ENCODE data around the gene MED15.

The MED15 gene

DNA sequence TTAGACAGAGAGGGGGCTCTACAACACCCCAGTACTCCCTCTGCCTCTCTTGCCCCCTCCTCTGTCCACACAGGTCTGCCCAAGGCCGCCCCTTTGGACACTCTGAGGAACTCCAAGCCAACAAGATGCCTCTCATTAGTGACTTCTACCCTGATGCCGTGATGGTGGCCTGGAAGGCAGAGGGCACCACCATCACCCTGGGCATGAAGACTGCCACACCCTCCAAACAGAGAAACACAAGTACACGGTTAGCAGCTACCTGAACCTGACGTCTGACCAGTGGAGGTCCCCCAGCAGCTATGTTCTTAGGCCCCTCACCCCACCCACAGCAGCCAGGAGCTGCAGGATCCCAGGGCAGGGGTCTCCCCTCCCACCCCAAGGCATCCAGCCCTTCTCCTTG is 125.1 kb downstream of the MED15 start:
- no peak for DNase-seq

DNA sequence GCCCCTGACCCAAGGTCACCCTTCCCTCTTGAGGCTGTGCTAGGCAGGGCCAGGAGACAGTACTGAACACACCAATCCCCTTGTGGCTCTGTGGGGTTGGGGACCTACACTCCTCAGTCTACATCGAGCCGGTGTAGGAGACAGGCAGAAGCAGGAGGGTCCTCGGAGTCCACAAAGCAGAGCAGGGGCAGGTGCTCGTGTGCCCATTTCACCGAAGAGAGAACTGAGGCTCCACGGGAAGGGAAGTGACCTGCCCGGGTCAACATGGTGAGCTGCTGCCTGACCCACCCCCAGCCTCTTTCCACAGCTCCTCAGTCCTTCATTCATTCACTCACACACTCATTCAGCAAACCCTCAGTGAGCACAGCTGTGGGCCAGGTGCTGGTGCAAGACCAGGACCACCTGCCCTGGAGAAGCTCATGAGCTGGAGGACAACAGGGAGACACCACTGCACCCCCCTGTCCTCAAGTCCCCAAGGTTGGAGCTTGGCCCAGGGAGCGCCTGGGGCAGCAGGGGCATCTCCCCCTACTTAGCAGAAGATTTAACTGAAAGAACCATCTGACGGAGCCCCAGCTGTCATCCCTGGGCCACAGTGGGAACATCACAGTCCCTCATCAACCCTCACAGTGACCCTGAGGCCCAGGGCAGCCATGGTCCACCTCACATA is 127.3 kb downstream of the MED15 start:
- DNase-seq, result no peak

DNA sequence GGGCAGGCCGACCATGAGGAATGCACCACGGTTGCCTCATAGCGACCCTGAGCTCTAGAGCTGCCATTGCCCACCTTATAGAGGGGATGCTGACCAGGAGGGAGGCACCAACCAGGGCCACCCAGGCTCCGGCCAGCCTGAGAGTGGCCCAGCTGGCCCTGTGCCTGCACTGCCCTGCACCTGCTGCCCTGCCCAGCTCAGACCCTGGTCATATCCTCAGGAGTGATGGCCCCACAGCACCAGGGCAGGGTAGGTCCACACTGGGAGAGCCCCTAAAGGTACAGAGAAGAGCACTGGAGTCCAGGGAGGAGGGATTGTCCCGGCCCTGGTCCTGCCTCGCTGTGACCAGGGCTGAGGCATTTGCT is 127.8 kb downstream of the MED15 start:
- DNase-seq, result no peak

- DNase-seq, result no peak
These were observed 128.8 kb downstream of the MED15 start for GRCh38 chr22:20636075-20636812.

DNA sequence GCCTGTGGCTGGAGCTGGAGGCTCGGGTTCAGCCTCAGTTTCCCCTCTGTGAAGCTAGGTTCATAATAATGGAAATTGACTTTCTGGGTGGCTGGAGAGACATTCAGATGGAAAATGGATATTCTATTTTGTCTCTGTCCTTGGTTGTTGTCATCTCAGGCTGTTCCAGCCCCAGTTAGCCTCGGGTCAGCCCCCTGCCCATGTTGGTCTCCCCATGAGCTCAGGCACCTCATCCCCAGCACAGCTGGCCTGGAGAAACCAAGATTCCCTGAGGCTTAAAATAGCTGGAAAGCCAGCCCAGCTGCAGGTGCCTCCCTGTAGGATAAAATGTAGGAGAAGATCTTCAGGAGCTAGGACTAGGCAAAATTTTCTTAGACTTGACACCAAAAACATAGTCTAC is 129.5 kb downstream of the MED15 start:
- no peak for DNase-seq
